Amygdala (tissue), 56 donors: Measurements from ENCODE around the gene NR2F1.

Experiments used
- DNase-seq, 56 donors: peaks; one replicate each; lab custom pipeline; 2025; lab: John Stamatoyannopoulos, UW

Gene NR2F1

DNA sequence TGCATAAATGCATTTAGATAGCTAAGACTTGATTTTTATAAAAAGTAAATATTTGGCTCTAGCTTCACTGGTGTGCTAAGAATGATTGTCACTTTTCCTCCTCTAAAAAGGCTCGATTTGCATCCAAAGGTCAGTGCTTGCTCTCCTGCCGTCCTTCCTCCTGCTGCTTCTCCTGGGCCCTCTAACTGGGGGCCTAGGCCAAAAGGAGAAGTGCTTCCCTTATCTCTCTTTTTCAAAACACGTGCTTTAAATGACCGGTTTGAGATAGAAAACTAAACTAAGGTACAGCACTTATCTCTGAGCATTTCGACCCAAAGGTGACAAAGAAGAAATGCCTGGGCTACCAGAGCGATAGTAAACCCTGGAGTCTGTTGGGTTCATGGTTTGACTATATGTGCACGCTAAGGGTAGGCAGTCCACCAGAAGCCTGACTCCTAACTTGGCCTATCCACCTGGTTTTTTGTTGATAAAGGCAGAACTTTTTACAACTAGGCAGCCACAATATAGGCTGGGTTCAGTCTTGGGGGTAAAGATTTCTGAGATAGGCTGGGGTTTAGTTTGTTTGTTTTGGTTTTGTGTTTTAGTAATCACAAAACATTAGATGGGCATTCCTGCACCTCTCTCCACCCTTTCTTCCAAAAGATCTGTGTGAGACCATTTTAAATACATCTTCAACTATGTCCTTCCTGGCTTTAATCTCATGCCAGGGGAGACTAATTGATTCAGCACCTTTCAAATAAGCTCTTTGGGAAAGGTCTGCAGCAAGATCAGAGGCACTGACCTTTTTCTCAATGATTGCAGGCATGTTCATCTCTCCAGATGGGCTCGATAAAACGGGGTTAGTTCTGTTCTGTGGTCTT lies 5.8 kb upstream of the NR2F1 start:
- no peak for DNase-seq

DNA sequence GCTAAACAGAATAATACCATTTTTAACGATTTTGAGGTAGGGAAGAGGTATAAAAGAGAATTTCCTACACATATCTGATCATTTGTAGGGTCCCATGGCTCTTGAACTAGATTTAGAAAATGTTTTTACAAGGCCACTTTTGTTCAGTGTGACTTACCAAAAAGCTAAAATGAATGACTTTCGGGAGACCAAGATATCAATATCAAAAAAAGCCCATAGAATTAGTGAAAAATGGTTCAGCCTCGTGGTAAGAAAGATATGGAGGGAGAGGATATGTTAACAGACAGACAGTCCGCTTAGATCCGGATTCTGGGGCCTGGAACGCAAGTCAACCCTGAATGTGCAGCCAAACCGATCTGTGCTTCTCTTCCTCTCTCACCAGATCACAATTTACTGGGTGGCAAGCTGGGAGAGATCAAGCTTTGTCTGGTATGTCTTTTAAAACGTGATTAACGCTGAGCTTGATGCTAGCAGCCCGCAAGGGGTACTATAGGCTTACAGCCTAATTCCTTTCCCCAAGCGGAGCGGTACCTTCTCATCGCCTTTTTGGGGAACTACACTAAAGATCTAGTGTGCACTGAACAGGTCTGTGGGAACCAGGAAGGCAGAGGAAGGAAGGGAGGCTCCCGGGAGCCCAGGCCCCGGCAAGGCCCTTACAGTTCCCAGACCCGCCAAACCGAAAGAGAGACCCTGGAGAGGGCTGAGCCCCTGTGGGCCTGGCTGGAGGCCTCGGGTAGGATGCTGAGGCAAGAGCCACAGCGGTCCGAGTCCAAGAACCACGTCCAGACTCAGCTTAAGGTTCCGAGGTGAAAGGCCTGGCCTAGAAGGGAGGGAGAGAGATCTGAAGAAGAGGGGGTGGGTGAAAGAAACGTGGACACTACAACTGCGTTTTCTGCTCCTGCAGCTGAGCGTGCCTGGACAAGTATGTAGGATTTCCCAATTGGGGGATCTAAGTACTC lies 4.9 kb upstream of the NR2F1 start:
- peak in 1 of 56 donors; percentile 38 for DNase-seq

DNA sequence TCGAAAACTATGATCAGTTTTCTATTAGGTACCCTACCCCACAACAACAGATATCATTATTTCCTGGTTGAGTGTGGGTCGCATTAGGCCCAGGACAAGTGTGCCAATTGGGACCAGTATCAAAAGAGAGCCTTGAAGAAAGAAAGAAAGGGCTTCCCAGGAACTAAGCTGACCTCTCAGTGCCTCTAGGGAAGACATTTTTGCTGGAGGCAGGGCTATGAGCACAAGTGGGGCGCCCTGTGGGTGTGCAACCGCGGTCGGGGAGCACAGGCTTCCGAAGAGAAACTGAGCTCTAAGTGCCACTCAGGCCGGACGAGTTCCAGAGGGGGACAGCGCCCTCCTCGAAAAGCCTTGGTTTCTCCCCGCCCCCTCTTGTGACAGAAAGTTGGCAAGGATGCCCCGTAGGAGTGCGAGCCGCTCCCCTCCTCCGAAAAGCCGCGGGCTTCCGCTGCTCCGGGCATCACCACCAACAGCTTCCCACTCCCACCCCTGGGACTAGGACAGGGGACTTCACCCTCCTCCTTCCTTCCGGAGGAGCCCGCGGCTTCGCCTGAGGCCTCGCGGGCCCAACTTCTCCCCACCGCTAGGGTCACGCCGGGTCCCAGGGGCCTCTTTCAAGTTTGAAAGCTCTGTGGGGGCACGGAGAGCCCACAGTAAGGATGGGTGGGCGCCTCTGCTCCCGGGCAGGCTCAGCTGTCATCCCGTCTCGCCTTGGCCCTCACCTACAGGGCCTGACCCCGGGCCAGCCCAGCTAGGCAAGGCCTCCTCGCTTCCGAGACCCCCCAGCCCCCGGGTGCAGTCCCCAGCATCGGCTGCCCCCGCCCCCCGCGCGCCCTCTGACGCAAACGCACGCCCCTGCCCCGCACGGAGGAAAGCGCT lies 4.0 kb upstream of the NR2F1 start:
- peak in 20 of 56 donors; percentile 39 to 67 (median 51) for DNase-seq

DNA sequence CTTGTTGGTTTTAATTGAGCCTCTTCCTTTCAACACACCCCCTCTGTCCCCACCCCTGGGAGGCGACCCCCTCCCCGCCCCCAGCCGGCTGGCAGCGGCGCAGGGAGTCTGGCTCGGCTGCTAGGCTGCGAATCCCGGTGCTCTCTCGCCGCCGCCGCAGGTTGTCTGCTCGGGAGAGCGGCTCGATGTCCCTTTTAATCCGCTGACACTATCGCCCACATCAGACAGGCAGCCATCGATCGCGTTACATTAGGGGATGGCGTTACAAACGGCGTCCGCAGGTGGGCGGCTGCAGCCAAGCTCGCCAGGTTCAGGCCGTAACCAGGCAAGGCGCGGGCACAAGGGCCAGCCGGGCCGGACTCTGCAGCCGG lies 3.3 kb upstream of the NR2F1 start:
- peak in 10 of 56 donors; percentile 31 to 65 (median 49) for DNase-seq

DNA sequence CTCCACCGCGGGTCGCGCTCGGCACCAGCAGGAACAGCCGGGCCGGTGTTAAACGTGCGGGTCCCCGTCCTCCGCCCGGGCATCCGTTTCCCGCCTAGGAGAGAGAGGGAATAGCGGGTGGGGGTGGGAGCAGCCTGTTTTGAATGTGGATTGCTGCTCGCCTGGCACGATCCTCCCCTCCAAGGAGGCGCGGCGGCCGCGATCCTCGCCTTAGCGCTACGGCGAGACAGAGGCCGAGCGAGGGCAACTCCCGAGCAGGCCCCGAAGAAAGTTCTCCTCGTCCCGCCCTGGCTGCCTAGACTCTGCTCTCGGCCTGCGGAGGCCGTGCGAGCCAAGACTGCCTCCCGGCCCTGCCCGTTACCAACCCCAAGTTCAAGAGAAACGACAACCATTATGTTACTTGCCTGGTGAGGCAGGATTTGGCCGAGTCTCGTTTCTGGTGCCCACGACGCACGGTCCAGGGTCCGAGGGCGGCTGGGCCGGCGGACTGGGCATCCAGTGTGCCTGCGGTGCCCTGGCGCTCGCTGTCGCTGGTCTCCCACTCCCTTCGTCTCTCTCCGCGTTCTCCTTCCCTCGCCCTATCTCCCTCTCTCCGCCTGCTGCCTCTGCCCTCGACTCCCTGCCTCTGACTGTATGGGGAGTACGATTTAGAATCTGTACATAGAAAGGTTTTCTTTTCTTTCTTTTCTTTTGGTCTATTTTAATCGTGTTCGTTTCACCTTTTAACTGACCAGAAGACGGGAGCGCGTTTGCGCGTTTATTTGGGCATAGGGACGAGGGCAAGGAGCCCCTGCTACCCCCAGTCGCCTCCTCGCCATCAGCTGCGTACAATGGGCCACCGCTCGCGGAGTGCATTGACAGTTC lies 2.7 kb upstream of the NR2F1 start:
- peak in 3 of 56 donors; percentile 32 to 41 (median 36) for DNase-seq

DNA sequence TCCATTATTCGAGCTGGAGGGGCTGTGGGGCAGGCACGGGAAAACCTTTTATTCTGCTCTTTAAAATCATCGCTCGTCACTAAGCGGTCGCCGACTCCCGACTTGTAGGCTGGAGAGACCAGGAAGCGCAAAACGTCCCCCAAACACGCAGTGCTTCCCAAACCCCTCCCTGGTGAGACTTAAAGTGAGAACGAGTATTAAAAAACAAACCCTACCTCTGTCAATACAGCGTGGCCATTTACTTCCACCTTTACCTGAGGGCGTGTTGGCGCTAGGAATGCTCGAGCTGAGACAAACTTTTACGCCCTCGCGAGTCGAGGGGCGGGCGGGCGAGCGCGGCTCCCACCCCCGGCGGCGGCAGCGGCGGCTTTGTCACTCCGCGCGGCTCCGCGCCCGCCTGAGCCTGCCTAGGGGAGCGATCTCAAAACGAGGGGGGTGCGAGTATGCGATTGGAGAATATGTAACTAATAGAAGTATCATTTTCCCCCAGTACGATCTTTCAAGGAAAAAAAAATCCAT lies 2.0 kb upstream of the NR2F1 start, which contains the start of gene NR2F1-AS1:
Gene NR2F1-AS1 (minus strand): TSS at position 293 of the 519 bp plus-strand sequence.
- peak in 4 of 56 donors; percentile 57 to 70 (median 64) for DNase-seq

DNA sequence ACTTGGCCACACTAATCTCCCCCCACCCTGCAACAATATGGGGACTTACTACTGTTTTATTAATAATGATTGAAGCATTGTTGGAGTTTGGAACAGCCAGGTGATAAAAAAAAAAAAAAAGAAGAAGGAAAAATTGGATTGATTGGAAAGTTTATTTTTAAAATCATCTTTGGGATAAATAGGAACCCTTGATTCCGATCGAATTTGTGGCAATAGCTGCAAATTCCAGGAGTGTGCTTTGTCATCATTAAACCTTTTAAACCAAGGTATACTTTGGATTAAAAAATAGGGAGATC lies 907 bp upstream of the NR2F1 start:
- no peak for DNase-seq

DNA sequence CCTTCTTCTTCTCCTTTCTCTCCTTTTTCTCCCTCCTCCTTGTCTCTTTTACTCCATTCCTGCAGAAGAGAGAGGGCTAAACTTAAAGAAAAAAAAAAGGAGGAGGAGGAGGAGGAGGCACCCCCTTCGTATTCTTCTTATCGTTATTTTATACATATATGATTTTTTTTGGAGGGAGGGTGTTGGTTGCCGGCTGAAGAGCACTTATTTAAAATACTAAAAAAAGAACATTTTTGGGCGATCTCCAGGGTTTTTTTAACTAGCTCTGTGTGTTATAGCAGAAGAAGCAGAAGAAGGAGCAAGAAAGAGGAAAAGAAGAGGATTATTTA lies 381 bp downstream of the NR2F1 start:
- DNase-seq: no peak

DNA sequence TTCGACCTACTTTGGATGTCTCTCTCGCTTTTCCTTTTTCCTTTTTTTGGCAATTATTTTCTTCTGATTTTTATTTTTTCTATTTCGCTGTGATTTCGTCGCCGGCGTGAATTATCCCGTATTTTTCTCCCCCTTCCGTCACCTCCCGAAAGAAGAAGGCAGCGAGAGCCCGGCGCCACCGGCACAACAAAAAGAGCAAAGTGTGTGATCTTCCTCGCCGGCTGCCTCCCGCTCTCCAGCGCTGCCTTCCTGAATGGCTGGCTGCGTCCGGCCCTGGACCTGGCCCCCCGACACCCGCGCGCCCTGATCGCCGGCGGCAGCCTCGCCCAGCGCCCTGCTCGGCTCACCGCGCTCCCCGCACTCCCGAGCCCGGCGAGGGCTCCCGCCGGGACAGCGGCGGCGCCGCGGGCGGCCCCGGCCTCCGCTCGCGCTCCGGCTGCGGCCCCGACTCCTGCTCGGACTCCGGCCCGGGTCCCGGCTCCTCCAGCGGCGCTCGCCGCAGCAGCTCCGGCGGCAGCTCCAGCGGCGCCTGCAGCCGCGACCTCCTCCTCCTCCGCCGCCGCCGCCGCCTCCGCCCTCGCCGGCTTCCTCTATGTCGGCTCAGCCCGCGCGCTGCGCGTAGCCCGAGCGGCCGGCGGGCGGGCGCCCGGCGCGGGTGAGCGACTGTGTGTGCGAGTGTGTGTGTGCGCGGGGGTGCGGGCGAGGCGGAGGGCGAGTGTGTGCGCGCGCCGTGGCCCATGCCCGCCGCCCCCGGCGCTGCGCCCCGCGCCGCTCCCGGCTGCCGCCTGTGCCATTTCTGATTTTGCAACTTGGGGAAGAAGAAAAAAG lies 960 bp downstream of the NR2F1 start:
- peak in 2 of 56 donors; percentile 37 to 42 for DNase-seq

DNA sequence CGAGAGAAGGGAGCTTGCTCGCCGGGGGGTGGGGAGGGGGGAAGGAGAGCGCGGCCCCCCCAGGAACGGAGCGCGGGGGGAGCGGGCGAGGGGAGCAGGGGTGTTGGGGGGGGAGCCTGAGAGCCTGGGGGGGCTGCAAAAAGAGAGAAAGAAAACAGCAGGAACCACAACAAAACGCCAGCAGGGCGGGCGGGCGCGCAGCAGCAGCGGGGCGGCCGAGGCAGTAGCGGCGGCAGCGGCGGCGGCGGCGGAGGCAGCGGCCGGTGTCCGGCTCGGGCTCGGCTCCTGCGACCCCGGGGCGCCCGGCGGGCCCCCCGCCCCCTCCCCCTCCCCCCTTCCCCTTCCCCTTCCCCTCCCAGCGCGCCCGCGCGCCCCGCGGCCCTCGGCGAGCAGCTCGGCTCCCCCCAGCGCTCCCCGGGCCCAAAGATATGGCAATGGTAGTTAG lies 1.6 kb downstream of the NR2F1 start:
- DNase-seq: no peak

DNA sequence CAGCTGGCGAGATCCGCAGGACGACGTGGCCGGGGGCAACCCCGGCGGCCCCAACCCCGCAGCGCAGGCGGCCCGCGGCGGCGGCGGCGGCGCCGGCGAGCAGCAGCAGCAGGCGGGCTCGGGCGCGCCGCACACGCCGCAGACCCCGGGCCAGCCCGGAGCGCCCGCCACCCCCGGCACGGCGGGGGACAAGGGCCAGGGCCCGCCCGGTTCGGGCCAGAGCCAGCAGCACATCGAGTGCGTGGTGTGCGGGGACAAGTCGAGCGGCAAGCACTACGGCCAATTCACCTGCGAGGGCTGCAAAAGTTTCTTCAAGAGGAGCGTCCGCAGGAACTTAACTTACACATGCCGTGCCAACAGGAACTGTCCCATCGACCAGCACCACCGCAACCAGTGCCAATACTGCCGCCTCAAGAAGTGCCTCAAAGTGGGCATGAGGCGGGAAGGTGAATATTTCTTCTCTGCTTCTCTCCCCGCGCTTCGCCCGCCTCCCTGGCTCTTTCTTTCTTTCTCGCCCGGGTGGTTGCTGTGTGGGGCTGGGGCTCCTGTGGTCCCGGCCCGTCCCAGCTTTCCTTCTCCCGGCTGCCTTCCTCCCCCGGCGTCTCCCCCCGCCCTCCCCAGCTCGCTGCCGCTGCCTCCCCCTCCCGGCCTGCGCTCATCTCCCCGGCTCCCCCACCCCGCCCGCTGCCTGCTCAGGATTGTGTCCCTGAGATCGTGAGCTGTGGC lies 2.2 kb downstream of the NR2F1 start:
- DNase-seq: no peak

DNA sequence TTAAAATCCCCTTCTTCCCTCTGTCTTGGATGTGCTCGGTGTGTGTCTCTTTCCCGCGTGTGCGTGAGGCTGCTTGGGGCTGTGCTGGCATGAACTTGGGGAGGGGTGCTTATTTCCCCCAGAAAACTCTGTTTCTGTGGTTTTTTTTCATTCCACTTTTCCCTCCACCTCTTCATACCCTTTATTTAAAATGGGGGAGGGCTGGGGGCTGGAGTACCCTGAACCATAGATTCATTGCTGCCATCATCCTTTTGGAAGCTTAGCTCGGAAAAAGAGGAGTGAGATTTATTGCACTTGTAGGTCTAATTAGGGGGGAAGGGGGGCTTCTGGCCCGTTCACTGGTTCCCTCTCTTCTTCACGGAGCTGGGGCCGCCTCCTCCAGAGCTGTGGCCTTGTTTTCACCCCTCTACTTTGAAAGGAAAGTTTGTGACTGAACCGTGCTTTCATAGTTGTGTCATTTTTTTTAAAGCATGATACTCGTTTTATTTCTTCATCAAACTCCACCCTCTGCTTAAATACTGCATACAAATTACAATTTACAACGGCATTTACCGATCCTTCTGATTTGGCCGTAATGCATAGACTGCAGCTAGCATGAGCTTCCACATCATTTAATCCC lies 2.9 kb downstream of the NR2F1 start:
- no peak for DNase-seq

DNA sequence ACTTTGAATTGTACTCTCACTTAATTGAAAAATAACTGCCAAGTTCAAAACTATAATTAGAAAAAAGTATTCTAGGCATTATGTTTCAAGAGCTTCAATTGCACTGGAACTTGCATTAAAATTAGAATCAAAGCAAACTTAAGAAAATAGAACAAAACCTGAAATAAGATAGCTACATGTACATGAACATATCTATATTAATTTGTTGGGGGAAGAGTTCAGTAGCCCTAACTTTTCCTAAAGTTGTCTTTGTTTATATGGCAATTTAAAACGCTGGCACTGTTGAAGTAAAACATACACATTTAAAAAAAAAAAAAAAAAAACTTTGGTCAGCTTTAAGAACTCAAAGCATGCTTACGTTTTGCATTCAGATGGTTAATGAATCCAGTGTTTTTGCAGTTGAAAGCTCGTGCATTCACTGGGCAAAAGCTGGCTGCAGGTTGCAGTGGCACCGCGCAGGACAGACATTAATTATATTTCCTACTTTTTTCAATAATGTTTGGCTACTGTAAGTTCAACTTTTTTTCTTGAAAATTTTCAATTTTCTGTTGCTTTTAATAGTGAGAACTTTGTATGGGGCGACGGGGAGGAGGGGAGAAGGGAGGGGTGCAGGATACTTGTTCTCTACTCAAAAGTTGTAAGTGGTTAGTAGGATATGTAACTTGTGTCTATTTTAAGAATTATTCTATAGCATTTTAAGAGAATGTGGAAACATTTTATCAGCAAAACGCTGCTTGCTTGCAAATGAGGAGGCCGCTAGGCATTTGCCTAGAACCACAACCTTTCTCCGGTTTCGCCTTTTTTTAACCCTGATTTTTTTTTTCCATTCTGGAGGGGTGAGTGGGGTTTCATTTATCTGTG lies 3.9 kb downstream of the NR2F1 start:
- DNase-seq: no peak

DNA sequence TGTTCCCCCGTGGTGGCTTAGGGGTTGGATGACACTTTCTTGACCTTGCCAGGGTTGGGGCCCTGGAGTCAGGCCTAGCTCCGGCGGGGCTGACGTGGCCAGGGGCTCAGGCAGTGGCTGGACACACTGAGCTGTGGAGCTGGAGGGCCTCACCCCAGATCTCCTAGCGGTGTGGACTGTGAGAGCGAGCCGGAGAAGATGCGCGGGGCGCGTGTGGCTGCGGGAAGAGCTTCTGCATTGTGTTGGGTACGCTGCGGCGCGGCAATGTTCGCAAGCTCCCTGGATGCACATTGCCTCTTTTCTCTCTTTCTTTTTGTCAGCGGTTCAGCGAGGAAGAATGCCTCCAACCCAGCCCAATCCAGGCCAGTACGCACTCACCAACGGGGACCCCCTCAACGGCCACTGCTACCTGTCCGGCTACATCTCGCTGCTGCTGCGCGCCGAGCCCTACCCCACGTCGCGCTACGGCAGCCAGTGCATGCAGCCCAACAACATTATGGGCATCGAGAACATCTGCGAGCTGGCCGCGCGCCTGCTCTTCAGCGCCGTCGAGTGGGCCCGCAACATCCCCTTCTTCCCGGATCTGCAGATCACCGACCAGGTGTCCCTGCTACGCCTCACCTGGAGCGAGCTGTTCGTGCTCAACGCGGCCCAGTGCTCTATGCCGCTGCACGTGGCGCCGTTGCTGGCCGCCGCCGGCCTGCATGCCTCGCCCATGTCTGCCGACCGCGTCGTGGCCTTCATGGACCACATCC lies 4.8 kb downstream of the NR2F1 start:
- DNase-seq: peak in 1 of 56 donors; percentile 43

DNA sequence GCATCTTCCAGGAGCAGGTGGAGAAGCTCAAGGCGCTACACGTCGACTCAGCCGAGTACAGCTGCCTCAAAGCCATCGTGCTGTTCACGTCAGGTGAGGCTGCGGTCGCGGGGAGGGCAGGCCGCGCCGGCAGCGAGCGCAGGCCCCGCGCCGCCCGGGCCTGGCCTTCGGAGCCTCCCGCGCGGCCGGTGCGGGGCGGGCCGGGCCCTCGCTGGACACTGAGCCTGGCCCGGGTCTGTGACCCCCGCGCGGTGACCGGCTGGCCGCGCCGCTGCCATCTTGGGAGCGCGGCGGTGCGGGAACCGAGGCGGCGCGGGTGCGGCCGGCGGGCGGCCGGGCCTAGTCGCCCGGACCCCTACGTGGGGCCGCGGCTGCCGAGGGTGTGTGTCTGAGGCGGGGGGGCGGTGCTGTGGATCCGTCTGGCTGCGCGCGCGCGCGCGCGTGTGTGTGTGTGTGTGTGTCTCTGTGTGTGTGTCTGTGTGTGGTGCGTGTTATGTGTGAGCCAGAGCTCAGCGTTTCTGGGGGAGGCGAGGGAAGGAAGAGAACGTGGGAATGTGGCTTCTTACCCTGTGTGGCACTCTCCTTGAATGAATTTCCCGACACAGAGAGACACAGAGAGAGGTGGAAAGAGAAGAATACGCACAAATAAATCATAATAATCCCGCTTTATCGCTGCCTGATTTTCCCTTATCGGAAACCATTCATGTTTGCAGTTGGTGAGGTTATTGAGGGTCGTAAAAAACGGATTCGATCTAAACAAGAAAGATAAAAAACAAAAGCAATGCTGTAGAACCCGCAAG lies 5.5 kb downstream of the NR2F1 start:
- DNase-seq: peak in 5 of 56 donors; percentile 24 to 57 (median 39)
